NCI-H69 (cell line): Measurements from ENCODE around the gene CHRD.
"Not testable (repeated sequence)": the region's sequence is repeated elsewhere in the genome, so short reads cannot be mapped to it uniquely, and the experiment has no call there.

ENCODE experiments used
- DNase-seq: peaks from one replicate; lab custom pipeline; 2025; lab: John Stamatoyannopoulos, UW

Gene CHRD

DNA sequence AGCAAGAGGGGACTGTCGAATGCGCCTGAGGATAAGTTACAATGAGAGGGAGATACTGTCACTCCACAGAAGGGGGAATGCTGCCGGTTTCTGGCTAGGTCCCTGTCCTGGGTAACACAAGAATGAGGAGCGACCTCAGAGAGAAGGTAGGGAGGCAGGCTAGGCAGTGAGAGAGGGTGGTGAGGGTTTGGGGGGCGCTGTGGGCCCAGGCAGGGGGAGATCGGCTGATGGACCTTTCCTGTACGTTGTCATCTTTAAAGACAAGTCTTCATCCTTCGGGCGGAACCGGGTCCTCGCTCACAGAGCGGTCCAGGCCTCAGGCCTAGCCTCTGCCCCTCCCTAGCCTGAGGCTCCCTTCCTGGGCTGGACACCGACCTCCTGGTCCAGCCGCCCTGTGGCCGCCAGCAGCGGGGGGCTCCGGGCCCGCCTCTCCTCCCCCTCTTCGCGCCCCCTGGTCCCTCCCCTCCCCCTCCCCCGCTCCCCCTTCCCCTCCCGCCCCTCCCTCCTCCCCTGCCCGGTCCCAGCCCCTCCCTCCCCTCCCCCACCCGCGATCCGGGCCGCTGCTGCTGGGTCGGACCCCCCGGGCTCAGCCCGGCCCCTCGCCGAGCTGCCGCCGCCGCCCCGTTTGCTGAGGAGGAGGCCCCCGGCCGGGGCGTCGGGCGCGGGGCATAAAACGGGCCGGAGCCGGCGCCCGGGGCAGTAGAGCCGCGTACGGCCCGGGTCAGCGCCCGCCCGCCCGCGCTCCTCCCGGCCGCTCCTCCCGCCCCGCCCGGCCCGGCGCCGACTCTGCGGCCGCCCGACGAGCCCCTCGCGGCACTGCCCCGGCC, at the start of gene CHRD:
Gene CHRD (plus strand): TSS at position 697 of the 827 bp plus-strand sequence. CDS start 265 bp downstream, outside the sequence.
- DNase-seq = no peak

DNA sequence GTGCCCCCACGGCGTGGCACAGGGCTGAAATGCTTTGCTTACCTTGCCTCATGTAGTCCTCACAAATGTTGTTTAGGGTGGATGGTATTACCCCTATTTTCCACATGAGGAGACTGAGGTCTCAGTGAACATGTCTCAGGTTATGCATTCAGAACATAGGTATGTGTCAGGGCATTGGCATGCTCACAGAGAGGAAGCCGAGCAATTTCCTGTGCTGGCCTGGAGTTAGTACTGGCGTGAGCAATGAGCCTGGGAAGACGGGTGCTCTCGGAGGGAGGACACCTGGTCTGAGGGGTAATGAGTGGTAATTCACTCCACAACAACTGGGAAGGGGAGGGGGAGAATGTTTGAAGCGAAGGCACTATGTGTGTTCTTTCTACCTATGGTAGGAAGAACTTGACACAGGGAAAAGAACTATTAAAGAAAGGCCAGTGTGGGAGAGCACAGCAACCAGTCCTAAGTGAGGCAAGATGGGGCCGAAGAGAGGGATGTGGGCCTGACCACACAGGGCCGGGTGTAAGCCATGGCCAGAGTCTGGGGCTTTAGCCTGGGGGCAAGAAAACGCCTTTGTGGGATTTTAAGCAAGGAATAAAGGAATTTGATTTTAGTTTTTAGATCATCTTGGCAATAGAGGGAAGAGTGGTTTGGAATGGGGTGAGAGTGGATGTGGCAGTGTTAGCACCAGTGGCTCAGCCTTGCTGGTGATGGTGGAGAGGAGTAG, 47.3 kb upstream of the CHRD start:
- no peak for DNase-seq

DNA sequence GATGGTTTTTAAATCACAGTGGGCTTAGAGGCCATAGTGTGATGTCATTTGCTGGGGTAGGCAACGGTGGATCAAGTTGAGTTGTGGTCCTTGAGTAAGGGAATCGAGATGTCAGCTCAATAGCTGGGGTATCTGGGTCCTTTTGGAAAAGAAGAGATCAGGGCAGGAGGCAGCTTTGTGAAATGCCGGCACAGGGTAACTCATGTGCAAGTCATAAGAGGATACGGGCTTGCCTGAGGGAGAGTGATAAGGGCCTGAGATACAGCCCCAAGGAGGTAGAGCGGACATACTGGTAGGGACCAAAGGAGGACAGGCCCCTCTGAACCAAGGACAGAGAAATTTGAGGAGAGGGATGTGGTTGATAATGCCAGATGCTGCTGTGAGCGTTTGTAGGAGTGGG, 46.7 kb upstream of the CHRD start:
- DNase-seq = no peak

DNA sequence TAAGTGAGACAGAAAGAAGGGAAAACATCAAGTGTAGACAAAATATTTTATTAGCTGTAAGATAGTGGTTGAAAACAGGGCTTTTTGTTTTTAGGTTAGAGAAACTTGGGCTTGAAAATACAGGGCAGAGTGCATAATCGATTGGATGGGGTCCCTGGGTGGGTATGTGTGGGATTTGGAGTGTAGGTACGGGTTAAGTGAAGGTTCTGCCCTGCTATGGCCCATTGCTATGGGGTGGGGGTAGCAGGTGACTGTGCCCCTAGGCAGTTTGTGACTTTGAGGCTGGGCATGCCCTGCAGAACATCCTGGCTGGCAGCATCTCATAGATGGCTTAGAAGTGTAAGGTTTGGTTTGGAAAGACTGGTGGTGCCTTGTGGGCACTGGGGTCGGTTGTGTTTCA, 46.2 kb upstream of the CHRD start:
- DNase-seq = no peak

DNA sequence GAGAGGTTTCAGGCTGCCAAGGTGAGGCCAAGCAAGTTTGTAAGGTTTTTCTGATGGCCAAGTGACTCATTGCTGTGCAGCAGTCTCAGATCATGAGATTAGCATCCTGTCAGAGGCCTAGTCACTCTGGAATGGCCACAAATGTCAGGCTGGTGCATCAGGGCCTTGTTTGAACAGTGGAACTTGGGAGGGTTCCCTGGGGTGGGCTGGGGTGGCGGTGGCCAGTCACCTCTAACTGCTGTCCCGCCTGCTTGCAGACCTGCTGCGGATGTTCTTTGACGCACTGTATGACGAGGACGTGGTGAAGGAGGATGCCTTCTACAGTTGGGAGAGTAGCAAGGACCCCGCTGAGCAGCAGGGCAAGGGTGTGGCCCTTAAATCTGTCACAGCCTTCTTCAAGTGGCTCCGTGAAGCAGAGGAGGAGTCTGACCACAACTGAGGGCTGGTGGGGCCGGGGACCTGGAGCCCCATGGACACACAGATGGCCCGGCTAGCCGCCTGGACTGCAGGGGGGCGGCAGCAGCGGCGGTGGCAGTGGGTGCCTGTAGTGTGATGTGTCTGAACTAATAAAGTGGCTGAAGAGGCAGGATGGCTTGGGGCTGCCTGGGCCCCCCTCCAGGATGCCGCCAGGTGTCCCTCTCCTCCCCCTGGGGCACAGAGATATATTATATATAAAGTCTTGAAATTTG, 45.2 kb upstream of the CHRD start:
- peak; percentile 41 for DNase-seq

DNA sequence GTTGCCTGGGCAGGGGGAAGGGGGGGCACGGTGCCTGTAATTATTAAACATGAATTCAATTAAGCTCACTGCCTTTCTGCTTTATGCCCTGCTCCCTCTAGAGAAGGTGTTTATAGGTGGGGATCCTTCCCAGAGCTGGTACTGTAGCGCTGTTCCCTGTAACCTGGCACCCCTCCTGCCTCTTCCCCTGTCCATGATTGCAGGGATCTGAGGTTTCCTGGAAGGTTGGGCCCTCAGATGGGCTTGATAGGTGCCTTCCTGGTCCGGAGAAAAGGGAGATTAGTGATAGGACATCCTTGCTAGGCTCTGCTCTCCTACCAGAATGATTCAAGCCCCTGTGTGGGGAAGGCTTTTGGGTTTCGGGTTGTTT, 44.6 kb upstream of the CHRD start:
- peak; percentile 69 for DNase-seq

DNA sequence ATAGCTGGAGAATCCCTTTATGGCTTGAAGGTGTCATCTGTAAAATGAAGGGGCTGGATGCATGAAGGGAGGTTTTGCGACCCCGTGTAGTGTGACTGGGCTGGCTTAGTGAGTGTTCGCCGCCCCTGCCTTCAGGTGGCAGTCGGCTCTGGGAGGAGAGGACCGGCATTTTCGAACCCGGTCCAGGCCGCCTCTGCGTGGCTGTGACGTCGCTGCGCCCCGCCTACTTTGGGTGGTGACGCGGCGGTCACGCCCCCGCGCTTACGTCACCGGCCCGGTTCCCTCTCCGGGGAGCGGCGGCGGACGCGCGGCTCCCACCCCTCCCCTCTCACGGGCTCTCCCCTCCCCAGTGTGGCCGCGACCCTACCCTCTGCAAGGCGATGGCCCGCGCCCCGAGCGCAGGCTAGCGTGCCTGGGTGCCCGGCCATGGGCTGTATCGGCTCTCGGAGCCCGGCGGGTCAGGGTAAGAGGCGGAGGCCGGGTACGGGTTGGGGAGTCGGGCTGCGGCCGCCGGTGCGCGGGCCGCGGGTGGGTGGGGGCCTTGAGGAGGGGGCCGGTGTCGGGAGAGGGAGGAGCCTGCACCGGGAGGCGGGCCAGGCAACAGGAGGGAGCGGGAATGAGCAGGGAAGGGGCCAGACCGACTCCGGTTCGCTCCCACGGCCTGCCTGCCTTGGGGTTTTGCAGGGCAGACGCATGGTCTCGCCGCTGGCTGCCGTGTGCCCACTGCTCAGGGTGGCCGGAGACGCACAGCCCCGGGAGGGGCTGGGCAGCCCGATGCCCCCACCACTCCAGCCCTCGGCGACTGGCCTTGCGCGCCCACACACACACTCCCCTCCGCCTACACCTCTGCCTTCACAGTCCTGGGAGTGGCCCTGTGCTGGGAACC, 44.0 kb upstream of the CHRD start:
- DNase-seq = peak; percentile 91

DNA sequence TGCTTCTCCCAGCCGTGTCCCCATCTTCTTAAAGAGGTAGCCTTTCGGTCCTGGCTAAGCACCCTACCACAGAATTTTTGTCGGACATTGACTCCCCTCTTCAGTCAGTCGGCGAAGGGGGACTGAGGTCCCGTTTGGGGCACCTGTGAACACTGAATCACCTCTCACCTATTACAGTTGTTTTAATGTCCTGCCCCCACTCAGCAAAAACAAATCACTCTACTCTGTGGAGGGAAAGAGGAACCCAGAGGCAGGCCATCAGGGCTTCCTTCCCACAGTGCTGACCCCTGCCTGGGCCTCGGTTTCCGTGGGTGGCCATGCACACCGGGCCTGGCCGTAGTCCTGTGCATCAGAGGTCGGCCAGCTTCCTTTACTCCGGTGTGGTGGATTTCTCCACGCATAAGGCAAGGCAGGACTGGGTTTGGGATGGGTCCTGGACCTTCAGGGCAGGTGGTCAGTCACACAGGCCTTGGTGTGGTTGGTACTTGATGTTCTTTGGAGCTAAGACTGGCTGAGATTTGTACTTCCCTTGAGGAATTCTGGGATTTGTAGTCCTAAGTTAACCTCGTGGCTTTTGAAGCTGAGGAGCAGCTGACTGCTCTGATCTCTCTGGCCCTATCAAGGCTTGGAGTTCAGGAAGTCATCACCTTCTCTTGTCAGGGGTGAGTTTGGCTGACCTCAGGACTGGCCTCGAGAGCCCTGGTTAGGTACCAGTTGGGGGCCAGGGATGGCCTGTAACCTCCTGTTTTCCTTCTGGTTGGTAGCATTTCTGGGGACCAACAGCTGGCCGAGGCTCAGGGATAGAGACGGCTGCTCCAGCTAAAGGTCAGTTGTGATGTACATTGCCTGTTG, 43.1 kb upstream of the CHRD start:
- DNase-seq = peak; percentile 65

DNA sequence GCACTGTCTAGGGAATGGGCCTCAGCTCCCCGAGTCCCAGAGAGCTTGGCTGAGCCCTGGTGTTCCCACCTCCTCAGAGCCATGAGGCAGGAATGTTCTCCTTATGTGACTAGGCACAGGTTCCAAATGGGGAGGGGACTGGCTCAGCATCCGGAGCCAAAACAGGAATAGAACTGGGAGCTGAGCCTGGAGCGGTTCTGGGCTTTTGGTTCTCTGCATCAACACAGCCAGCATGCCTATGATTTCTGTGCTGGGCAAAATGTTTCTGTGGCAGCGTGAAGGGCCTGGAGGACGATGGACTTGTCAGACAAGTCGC, 42.5 kb upstream of the CHRD start, which contains the start of gene FAM131A:
Gene FAM131A (plus strand): TSS at position 202 of the 316 bp plus-strand sequence. CDS start 31 bp downstream, at position 233.
- DNase-seq = peak; percentile 42

DNA sequence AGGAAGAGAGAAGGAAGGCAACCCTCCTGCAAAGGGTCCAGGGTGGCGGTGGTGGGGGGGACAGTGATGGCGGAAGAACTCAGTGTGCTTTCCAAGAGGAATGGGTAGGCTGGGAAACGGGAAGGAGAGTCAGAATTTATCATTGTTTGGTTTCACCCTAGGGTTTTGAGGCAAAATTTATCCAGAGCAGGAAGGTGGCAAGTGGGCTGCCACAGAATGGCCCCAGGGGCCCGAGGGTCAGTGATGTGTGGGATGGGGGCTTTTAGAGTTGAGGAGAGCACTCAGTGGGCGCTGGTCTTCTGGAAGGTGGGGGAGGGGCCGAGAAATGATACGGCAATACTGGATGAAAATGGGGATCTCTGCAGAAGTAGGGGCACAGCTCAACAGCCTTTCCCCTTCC, 41.9 kb upstream of the CHRD start:
- DNase-seq = no peak

DNA sequence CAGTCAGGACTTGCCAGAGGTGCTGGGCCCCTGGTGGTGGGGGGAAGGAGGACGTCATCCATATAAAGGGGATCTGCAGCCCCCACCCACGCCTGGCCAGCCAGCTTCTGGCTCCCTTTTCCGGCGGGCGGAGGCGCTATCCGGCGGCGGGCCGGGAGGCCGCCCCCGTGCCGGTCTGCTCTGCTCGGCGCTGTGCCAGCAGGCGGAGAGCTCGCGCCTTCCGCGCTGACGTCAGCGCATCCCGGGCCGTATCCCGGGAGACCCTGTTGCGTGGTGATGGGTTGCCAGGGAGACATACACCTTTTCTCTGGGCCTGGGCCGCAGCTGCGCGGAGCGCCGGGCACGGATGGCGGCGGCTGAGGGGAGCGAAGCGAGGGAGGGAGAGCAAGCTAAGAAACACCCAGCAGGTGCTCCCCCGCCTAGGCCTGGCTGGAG, 41.3 kb upstream of the CHRD start:
- DNase-seq = peak; percentile 99

DNA sequence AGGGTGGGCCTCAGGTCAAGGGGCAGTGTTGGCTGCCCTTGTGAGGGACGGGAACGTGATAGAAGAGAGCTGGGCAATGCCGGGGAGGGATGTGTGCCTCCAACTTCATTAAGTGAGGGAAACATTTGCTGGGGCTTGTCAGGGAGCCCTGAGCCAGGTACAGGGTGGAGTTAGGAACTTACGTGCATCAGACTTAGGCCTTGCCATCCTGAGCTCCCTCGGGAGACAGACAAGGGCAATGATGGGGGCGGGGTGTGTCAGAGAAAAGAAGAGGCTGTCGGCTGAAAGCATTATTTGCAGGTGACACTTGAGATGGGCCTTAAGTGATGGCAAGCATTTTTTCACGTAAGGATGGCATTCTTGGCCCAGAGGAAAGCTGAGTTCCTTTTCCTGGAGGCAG, 40.9 kb upstream of the CHRD start:
- DNase-seq = peak; percentile 81

DNA sequence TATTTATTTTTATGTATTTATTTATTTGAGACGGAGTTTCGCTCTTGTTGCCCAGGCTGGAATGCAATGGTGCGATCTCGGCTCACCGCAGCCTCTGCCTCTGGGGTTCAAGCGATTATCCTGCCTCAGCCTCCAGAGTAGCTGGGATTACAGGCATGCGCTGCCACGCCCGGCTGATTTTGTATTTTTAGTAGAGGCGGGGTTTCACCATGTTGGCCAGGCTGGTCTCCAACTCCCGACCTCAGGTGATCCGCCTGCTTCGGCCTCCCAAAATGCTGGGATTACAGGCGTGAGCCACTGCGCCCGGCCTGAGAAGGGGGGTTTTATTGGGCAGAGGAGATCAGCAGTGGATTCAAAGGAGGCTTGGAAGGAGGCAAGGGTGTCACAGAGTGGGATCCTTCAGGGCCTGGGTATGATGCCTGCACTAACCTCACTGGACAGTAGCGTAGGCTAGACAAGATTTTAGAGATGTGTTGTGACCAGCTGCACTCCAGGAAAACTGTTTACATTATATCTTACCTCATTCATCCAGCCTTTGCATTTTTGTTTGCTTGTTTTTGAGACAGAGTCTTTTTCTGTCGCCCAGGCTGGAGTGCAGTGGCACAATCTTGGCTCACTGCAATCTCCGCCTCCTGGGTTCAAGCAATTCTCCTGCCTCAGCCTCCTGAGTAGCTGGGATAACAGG, 40.3 kb upstream of the CHRD start:
- not testable (repeated sequence) for DNase-seq

DNA sequence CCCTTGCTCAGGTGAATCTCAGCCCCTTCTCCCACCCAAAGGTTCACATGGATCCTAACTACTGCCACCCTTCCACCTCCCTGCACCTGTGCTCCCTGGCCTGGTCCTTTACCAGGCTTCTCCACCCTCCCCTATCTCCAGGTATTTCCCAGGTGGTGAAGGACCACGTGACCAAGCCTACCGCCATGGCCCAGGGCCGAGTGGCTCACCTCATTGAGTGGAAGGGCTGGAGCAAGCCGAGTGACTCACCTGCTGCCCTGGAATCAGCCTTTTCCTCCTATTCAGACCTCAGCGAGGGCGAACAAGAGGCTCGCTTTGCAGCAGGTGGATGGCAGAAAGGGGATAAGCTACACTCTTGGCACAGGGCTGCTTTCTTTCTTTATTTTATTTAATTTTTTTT, 37.9 kb upstream of the CHRD start:
- DNase-seq = no peak

DNA sequence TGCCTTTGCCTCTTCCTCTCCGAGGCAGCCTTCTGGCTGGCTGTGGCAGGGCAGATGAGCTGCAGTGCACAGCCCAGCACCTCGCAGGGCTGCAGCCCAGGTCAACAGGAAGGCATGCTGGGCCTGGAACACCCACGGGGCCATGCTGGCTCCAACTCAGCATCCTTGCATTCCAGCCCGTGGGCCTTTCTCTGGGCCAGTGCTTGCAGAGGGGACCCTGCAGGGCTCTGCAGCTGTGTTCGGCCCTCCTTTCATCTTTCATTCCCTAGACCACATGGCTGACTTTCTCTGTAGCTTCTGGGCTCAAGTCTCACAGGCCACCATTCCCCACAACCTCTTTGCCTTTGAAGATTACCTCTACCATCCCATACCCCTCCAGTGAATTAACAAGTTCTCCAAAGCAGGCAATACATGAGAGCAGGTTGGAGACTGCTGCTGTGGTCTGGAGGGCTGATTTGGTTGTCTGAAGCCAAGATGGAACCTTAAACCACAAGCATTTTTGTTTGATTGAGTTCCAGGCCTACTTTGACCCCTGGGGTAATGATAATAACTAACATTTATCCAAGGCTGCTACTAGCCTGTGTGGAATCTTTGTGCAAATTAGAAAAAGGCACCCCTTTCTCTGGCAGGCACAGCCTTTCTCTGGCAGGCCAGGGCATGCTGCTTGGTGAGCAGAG, 36.5 kb upstream of the CHRD start:
- DNase-seq = no peak

DNA sequence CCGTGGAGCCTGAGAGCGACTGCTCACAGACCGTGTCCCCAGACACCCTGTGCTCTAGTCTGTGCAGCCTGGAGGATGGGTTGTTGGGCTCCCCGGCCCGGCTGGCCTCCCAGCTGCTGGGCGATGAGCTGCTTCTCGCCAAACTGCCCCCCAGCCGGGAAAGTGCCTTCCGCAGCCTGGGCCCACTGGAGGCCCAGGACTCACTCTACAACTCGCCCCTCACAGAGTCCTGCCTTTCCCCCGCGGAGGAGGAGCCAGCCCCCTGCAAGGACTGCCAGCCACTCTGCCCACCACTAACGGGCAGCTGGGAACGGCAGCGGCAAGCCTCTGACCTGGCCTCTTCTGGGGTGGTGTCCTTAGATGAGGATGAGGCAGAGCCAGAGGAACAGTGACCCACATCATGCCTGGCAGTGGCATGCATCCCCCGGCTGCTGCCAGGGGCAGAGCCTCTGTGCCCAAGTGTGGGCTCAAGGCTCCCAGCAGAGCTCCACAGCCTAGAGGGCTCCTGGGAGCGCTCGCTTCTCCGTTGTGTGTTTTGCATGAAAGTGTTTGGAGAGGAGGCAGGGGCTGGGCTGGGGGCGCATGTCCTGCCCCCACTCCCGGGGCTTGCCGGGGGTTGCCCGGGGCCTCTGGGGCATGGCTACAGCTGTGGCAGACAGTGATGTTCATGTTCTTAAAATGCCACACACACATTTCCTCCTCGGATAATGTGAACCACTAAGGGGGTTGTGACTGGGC, 35.1 kb upstream of the CHRD start:
- no peak for DNase-seq

DNA sequence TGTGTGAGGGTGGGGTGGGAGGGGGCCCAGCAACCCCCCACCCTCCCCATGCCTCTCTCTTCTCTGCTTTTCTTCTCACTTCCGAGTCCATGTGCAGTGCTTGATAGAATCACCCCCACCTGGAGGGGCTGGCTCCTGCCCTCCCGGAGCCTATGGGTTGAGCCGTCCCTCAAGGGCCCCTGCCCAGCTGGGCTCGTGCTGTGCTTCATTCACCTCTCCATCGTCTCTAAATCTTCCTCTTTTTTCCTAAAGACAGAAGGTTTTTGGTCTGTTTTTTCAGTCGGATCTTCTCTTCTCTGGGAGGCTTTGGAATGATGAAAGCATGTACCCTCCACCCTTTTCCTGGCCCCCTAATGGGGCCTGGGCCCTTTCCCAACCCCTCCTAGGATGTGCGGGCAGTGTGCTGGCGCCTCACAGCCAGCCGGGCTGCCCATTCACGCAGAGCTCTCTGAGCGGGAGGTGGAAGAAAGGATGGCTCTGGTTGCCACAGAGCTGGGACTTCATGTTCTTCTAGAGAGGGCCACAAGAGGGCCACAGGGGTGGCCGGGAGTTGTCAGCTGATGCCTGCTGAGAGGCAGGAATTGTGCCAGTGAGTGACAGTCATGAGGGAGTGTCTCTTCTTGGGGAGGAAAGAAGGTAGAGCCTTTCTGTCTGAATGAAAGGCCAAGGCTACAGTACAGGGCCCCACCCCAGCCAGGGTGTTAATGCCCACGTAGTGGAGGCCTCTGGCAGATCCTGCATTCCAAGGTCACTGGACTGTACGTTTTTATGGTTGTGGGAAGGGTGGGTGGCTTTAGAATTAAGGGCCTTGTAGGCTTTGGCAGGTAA, 34.3 kb upstream of the CHRD start:
- peak; percentile 78 for DNase-seq
